CD4-positive, alpha-beta T cell treated with Interleukin-6 at 100 ng/mL for 8 hours (primary cell): ENCODE results near the gene HDGFL1.

Experiments
- DNase-seq: peaks from one replicate; pipeline ENCODE4 v3.0.0-alpha.2; 2020; ENCODE audit warnings: mixed read lengths, low spot score

Gene HDGFL1

GRCh38 chr6:22569281-22570184 lies at the start of gene HDGFL1:
HDGFL1 (plus strand) TSS chr6:22569566; CDS start chr6:22569576, 10 bp downstream.
- DNase-seq, result no peak

GRCh38 chr6:22521035-22521434 lies 48.3 kb upstream of the HDGFL1 start:
- no peak for DNase-seq

- no peak for DNase-seq
Observed at GRCh38 chr6:22526736-22527135, 42.6 kb upstream of the HDGFL1 start.

GRCh38 chr6:22529866-22530265 lies 39.5 kb upstream of the HDGFL1 start:
- DNase-seq, result no peak

- DNase-seq, result no peak
Observed at GRCh38 chr6:22530506-22530905, 38.9 kb upstream of the HDGFL1 start.

GRCh38 chr6:22536122-22536521 lies 33.2 kb upstream of the HDGFL1 start:
- no peak for DNase-seq

GRCh38 chr6:22544476-22544875 lies 24.9 kb upstream of the HDGFL1 start:
- no peak for DNase-seq

- no peak for DNase-seq
Observed at GRCh38 chr6:22545051-22545450, 24.3 kb upstream of the HDGFL1 start.

- DNase-seq, result no peak
Observed at GRCh38 chr6:22546236-22546635, 23.1 kb upstream of the HDGFL1 start.

GRCh38 chr6:22550971-22551670 lies 18.2 kb upstream of the HDGFL1 start:
- no peak for DNase-seq

- no peak for DNase-seq
Observed at GRCh38 chr6:22556266-22556665, 13.1 kb upstream of the HDGFL1 start.

GRCh38 chr6:22557007-22557406 lies 12.4 kb upstream of the HDGFL1 start:
- no peak for DNase-seq

- DNase-seq, result no peak
Observed at GRCh38 chr6:22558288-22558882, 11.0 kb upstream of the HDGFL1 start.

GRCh38 chr6:22568854-22569253 lies 512 bp upstream of the HDGFL1 start:
- no peak for DNase-seq

- no peak for DNase-seq
Observed at GRCh38 chr6:22570185-22570551, 802 bp downstream of the HDGFL1 start.

- DNase-seq, result no peak
Observed at GRCh38 chr6:22575190-22575589, 5.8 kb downstream of the HDGFL1 start.

GRCh38 chr6:22579439-22579838 lies 10.1 kb downstream of the HDGFL1 start:
- DNase-seq, result no peak

GRCh38 chr6:22580337-22580736 lies 11.0 kb downstream of the HDGFL1 start:
- DNase-seq, result no peak

GRCh38 chr6:22582417-22583205 lies 13.2 kb downstream of the HDGFL1 start:
- DNase-seq, result no peak

GRCh38 chr6:22583230-22583629 lies 13.9 kb downstream of the HDGFL1 start:
- DNase-seq, result no peak

GRCh38 chr6:22583927-22584326 lies 14.6 kb downstream of the HDGFL1 start:
- DNase-seq, result no peak

- no peak for DNase-seq
Observed at GRCh38 chr6:22589118-22589517, 19.8 kb downstream of the HDGFL1 start.
